ENCODE data around the gene C22orf31.

The C22orf31 gene

DNA sequence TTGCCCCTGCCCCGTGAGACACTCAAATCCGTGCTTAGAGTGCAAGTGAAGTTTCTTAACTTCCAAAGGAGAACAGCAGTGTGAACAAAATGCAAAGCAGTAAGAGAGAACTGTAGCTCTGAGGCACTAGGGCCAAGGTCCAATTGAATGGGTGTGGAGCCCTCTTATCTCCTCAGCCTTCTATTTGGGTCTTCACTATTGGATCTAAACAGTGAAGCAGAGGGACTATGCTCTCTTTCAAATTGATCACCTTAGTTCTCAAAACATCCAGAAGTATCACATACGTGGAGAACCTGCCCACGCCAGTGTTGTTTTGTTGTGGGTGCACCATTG lies 49.6 kb downstream of the C22orf31 start:
- Histone ChIP-seq H4K91ac (ENCODE audit: low read depth, low read length, poor library complexity) (no peak overlapping the region), H2AK5ac (ENCODE audit: low read depth, low read length) (no peak overlapping the region), H2BK120ac (ENCODE audit: low read depth, low read length) (no peak overlapping the region), H3K4ac (ENCODE audit: low read length) (no peak overlapping the region), H2BK5ac (ENCODE audit: low read length) (no peak overlapping the region), H3K4me1 (ENCODE audit: control insufficient read depth in 2 of 2, insufficient read depth in 1 of 2, low read depth in 1 of 2, low read length in 2 of 2) (peaks cover 6 to 11% of the 10 kb centered on the region in 2 donors), H3K36me3 (replicated peaks in 1 of 2; ENCODE audit: control insufficient read depth in 2 of 2, insufficient read depth in 2 of 2, low read length in 2 of 2) (peaks cover 0 to 26% of the 10 kb centered on the region in 2 donors), H3K4me3 (ENCODE audit: low read length in 2 of 2) (no peak overlapping the region), H2BK15ac (ENCODE audit: low read length) (no peak overlapping the region), H3K9ac (ENCODE audit: low read depth, low read length, poor library complexity) (no peak overlapping the region), H2BK12ac (ENCODE audit: low read length) (no peak overlapping the region), H3K23ac (ENCODE audit: low read depth, low read length, poor library complexity) (no peak overlapping the region), H2AFZ (ENCODE audit: low read length) (no peak overlapping the region), H3K14ac (ENCODE audit: low read length) (no peak overlapping the region), H3K27me3 (ENCODE audit: control insufficient read depth in 3 of 3, insufficient read depth in 3 of 3, low read depth in 1 of 3, low read length in 3 of 3) (no peaks in the 10 kb centered on the region), H3K9me3 (replicated peaks in 1 of 2; ENCODE audit: control insufficient read depth in 2 of 2, insufficient read depth in 1 of 2, low read depth in 1 of 2, low read length in 2 of 2) (no peaks in the 10 kb centered on the region), H4K8ac (ENCODE audit: low read depth, low read length) (no peak overlapping the region), H3K4me2 (ENCODE audit: insufficient read depth, low read length, poor library complexity, severe bottlenecking) (peak overlapping the region; percentile 21), H3K79me1 (ENCODE audit: low read depth, low read length) (no peaks in the 10 kb centered on the region), H3K18ac (ENCODE audit: low read length) (no peak overlapping the region), H3K27ac (replicated peaks; ENCODE audit: low read length) (peak overlapping the region; percentile 4)
- WGBS, 2 donors (ENCODE audit: extremely low coverage in 2 of 2, insufficient read length in 2 of 2, insufficient replicate concordance in 1 of 2) = no CpG with 5 or more reads among the region's 4 CpGs
- no peak for DNase-seq (ENCODE audit: low spot score)

GRCh38 chr22:29011240-29012100 lies 50.2 kb downstream of the C22orf31 start:
- no peak overlapping the region for H2BK12ac ChIP-seq (ENCODE audit: low read length)

GRCh38 chr22:29009148-29009547 lies 52.5 kb downstream of the C22orf31 start:
- H2BK15ac ChIP-seq (ENCODE audit: low read length) = no peak overlapping the region
- no peaks in the 10 kb centered on the region for H3K9me3 ChIP-seq (replicated peaks in 1 of 2; ENCODE audit: control insufficient read depth in 2 of 2, insufficient read depth in 1 of 2, low read depth in 1 of 2, low read length in 2 of 2)
- H3K14ac ChIP-seq (ENCODE audit: low read length) = no peak overlapping the region
- no peak for DNase-seq (ENCODE audit: low spot score)
- H3K27me3 ChIP-seq (ENCODE audit: control insufficient read depth in 3 of 3, insufficient read depth in 3 of 3, low read depth in 1 of 3, low read length in 3 of 3) = no peaks in the 10 kb centered on the region
- no peak overlapping the region for H3K18ac ChIP-seq (ENCODE audit: low read length)
- H2BK120ac ChIP-seq (ENCODE audit: low read depth, low read length) = no peak overlapping the region
- H3K79me1 ChIP-seq (ENCODE audit: low read depth, low read length) = no peaks in the 10 kb centered on the region
- H3K9ac ChIP-seq (ENCODE audit: low read depth, low read length, poor library complexity) = no peak overlapping the region
- H3K4me2 ChIP-seq (ENCODE audit: insufficient read depth, low read length, poor library complexity, severe bottlenecking) = no peak overlapping the region
- no peak overlapping the region for H4K91ac ChIP-seq (ENCODE audit: low read depth, low read length, poor library complexity)
- H2BK5ac ChIP-seq (ENCODE audit: low read length) = no peak overlapping the region
- no peak overlapping the region for H3K23ac ChIP-seq (ENCODE audit: low read depth, low read length, poor library complexity)
- no peak overlapping the region for H2AK5ac ChIP-seq (ENCODE audit: low read depth, low read length)
- no CpG with 5 or more reads among the region's 5 CpGs for WGBS, 2 donors (ENCODE audit: extremely low coverage in 2 of 2, insufficient read length in 2 of 2, insufficient replicate concordance in 1 of 2)
- no peak overlapping the region for H2BK12ac ChIP-seq (ENCODE audit: low read length)
- H4K8ac ChIP-seq (ENCODE audit: low read depth, low read length) = no peak overlapping the region
- no peak overlapping the region for H3K27ac ChIP-seq (replicated peaks; ENCODE audit: low read length)
- no peak overlapping the region for H3K4ac ChIP-seq (ENCODE audit: low read length)
- H3K36me3 ChIP-seq (replicated peaks in 1 of 2; ENCODE audit: control insufficient read depth in 2 of 2, insufficient read depth in 2 of 2, low read length in 2 of 2) = peaks cover 0 to 26% of the 10 kb centered on the region in 2 donors
- H3K4me3 ChIP-seq (ENCODE audit: low read length in 2 of 2) = no peak overlapping the region
- peaks cover 18 to 20% of the 10 kb centered on the region in 2 donors for H3K4me1 ChIP-seq (ENCODE audit: control insufficient read depth in 2 of 2, insufficient read depth in 1 of 2, low read depth in 1 of 2, low read length in 2 of 2)
- H2AFZ ChIP-seq (ENCODE audit: low read length) = no peak overlapping the region

More at GRCh38 chr22:29011240-29012100, 50.2 kb downstream of the C22orf31 start:
- Histone ChIP-seq H3K27me3 (ENCODE audit: control insufficient read depth in 3 of 3, insufficient read depth in 3 of 3, low read depth in 1 of 3, low read length in 3 of 3) (no peaks in the 10 kb centered on the region), H3K27ac (replicated peaks; ENCODE audit: low read length) (peak overlapping the region; percentile 4), H3K4me1 (ENCODE audit: control insufficient read depth in 2 of 2, insufficient read depth in 1 of 2, low read depth in 1 of 2, low read length in 2 of 2) (peaks cover 9 to 11% of the 10 kb centered on the region in 2 donors), H2BK5ac (ENCODE audit: low read length) (no peak overlapping the region), H3K18ac (ENCODE audit: low read length) (peak overlapping the region; percentile 20), H3K79me1 (ENCODE audit: low read depth, low read length) (no peaks in the 10 kb centered on the region), H3K23ac (ENCODE audit: low read depth, low read length, poor library complexity) (no peak overlapping the region), H3K4me3 (ENCODE audit: low read length in 2 of 2) (no peak overlapping the region), H4K91ac (ENCODE audit: low read depth, low read length, poor library complexity) (no peak overlapping the region), H2AK5ac (ENCODE audit: low read depth, low read length) (no peak overlapping the region), H3K4ac (ENCODE audit: low read length) (no peak overlapping the region), H3K9ac (ENCODE audit: low read depth, low read length, poor library complexity) (no peak overlapping the region), H3K36me3 (replicated peaks in 1 of 2; ENCODE audit: control insufficient read depth in 2 of 2, insufficient read depth in 2 of 2, low read length in 2 of 2) (peaks cover 0 to 26% of the 10 kb centered on the region in 2 donors), H2AFZ (ENCODE audit: low read length) (no peak overlapping the region), H4K8ac (ENCODE audit: low read depth, low read length) (no peak overlapping the region), H2BK120ac (ENCODE audit: low read depth, low read length) (no peak overlapping the region), H3K9me3 (replicated peaks in 1 of 2; ENCODE audit: control insufficient read depth in 2 of 2, insufficient read depth in 1 of 2, low read depth in 1 of 2, low read length in 2 of 2) (no peaks in the 10 kb centered on the region), H3K14ac (ENCODE audit: low read length) (peak overlapping the region; percentile 73), H3K4me2 (ENCODE audit: insufficient read depth, low read length, poor library complexity, severe bottlenecking) (peak overlapping the region; percentile 21), H2BK15ac (ENCODE audit: low read length) (no peak overlapping the region)
- no CpG with 5 or more reads among the region's 14 CpGs for WGBS, 2 donors (ENCODE audit: extremely low coverage in 2 of 2, insufficient read length in 2 of 2, insufficient replicate concordance in 1 of 2)
- peak; percentile 36 for DNase-seq (ENCODE audit: low spot score)

All from neuronal stem cell (in vitro differentiated cells).